PC-9 (cell line): ENCODE data around the gene SNAP23. TPM values are rescaled to one million over a fixed set of nuclear protein-coding genes. Genes with fewer than 3 reads are reported as not detected.

ENCODE experiments used
- BruUV-seq: library from RNA; stranded (reverse); fragments of 400-500 nt; replicated peaks from 2 replicates; lab custom pipeline; 2021; lab: Mats Ljungman, UMichigan
- CTCF ChIA-PET: fragments of 300-600 bp; sonication (Branson Sonifier 250); formaldehyde crosslinking; loops from one replicate; lab custom pipeline; 2022; ENCODE audit warnings: antibody characterized with exemption; lab: Charles Lee
- POLR2A ChIA-PET: fragments of 300-600 bp; sonication (Branson Sonifier 250); formaldehyde crosslinking; loops from one replicate; lab custom pipeline; 2022; ENCODE audit warnings: antibody characterized with exemption; ENCODE audit not compliant: unreplicated experiment; lab: Charles Lee
- DNase-seq, 2 experiments: peaks; one replicate each; pipeline versions ENCODE4 v3.0.0 to v3.0.0-alpha.2; 2015 to 2022; ENCODE audit warnings: mixed read lengths in 1 of 2
- H2AFZ ChIP-seq: fragments of 200-600 bp; sonication (generic); 2 replicates; pipeline ENCODE4 v1.8.1; 2017; ENCODE audit warnings: antibody characterized with exemption
- H3F3A ChIP-seq: fragments of 200-600 bp; sonication (generic); 2 replicates; pipeline ENCODE4 v1.8.1; 2017; ENCODE audit warnings: antibody characterized with exemption, mild to moderate bottlenecking, low read depth; ENCODE audit not compliant: insufficient read depth
- H3K27ac ChIP-seq: fragments of 200-600 bp; sonication (generic); 2 replicates; pipeline ENCODE4 v1.6.1; 2016; ENCODE audit warnings: mixed run types
- H3K27me3 ChIP-seq: fragments of 200-600 bp; sonication (generic); 2 replicates; pipeline ENCODE4 v1.6.1; 2016; ENCODE audit warnings: low read depth, mixed run types; ENCODE audit not compliant: insufficient read depth
- H3K36me3 ChIP-seq: fragments of 200-600 bp; sonication (generic); 2 replicates; pipeline ENCODE4 v1.6.1; 2016; ENCODE audit warnings: low read depth, mixed run types
- H3K4me1 ChIP-seq: fragments of 200-600 bp; sonication (generic); replicated peaks from 2 replicates; pipeline ENCODE4 v1.6.1; 2016; ENCODE audit warnings: mixed run types; ENCODE audit not compliant: insufficient read depth
- H3K4me2 ChIP-seq: fragments of 200-600 bp; sonication (generic); 2 replicates; pipeline ENCODE4 v1.6.1; 2017; ENCODE audit warnings: mixed run types
- H3K4me3 ChIP-seq: fragments of 200-600 bp; sonication (generic); 2 replicates; pipeline ENCODE4 v1.6.1; 2016; ENCODE audit warnings: mixed run types
- H3K79me2 ChIP-seq: fragments of 200-600 bp; sonication (generic); 2 replicates; pipeline ENCODE4 v1.6.1; 2017; ENCODE audit warnings: low read depth, mixed run types
- H3K9me2 ChIP-seq: fragments of 200-600 bp; sonication (generic); 2 replicates; pipeline ENCODE4 v1.8.1; 2017; ENCODE audit warnings: mild to moderate bottlenecking; ENCODE audit not compliant: insufficient read depth
- H3K9me3 ChIP-seq: fragments of 200-600 bp; sonication (generic); 2 replicates; pipeline ENCODE4 v1.8.1; 2016; ENCODE audit warnings: low read depth; ENCODE audit not compliant: insufficient read depth
- H4K20me1 ChIP-seq: fragments of 200-600 bp; sonication (generic); 2 replicates; pipeline ENCODE4 v1.8.1; 2017; ENCODE audit not compliant: insufficient read depth
- CTCF ChIP-seq: fragments of 200-600 bp; sonication (generic); conservative IDR thresholded peaks from 2 replicates; pipeline ENCODE4 v1.6.1; 2017; ENCODE audit warnings: mixed run types, antibody characterized with exemption, mild to moderate bottlenecking, moderate library complexity
- EZH2 ChIP-seq: fragments of 200-600 bp; sonication (generic); IDR thresholded peaks from 2 replicates; pipeline ENCODE4 v1.8.0; 2017; ENCODE audit warnings: antibody characterized with exemption, low read depth
- intact Hi-C: fragments of 100-400 bp; cut with micrococcal nuclease; formaldehyde crosslinking; loops from one replicate; pipeline ENCODE4 v1.10.0; 2022; ENCODE audit not compliant: unreplicated experiment
- total RNA-seq: library from RNA; stranded (reverse); gene quantifications from 2 replicates; pipeline ENCODE4 v1.2.3, GENCODE V29; 2021

Gene SNAP23
- total RNA-seq, 1 experiment from 2014 or later, result 65.8 TPM

GRCh38 chr15:42510258-42511006 lies 15.0 kb downstream of the SNAP23 start:
- no peaks in the 10 kb centered on the region for H3K36me3 ChIP-seq
- H3K27me3 ChIP-seq, result no peaks in the 10 kb centered on the region
- H3K9me2 ChIP-seq, result no peaks in the 10 kb centered on the region
- H3K4me2 ChIP-seq, result no peak overlapping the region
- no peaks in the 10 kb centered on the region for H3K9me3 ChIP-seq
- no peaks in the 10 kb centered on the region for H4K20me1 ChIP-seq
- ChIA-PET POLR2A (interaction anchor here (0.6 to 0.7 kb wide), 7 partner anchors 11 to 861 kb away, joined by 4 to 11 read pairs (median 5); partner anchors contain the start of genes TUBGCP4, ZNF106 and ZSCAN29), CTCF (no interaction called here)
- no TSS peak for BruUV-seq
- H3K4me3 ChIP-seq, result no peak overlapping the region
- H3F3A ChIP-seq, result no peaks in the 10 kb centered on the region
- no peak overlapping the region for H2AFZ ChIP-seq
- H3K4me1 ChIP-seq, result no peaks in the 10 kb centered on the region
- H3K79me2 ChIP-seq, result no peaks in the 10 kb centered on the region
- no peak overlapping the region for H3K27ac ChIP-seq
- intact Hi-C loops, result loop anchor here (2.0 kb wide), 1 partner anchor 16 kb away; the partner anchor contains the start of gene SNAP23
- peak in 1 of 2 experiments; percentile 38 for DNase-seq
- no peak for TF ChIP-seq CTCF
- TF ChIP-seq EZH2, result no peak

- Histone ChIP-seq H3K4me2 (no peak overlapping the region), H3K9me3 (no peaks in the 10 kb centered on the region), H3K9me2 (no peaks in the 10 kb centered on the region), H4K20me1 (no peaks in the 10 kb centered on the region), H3K27me3 (no peaks in the 10 kb centered on the region), H3K4me3 (no peak overlapping the region), H3K4me1 (no peaks in the 10 kb centered on the region), H3K27ac (no peak overlapping the region), H2AFZ (no peak overlapping the region), H3K36me3 (no peaks in the 10 kb centered on the region), H3F3A (no peaks in the 10 kb centered on the region), H3K79me2 (no peaks in the 10 kb centered on the region)
- no peak for TF ChIP-seq EZH2
- TF ChIP-seq CTCF, result no peak
- ChIA-PET POLR2A (interaction anchor here (0.6 to 0.7 kb wide), 4 partner anchors 11 to 613 kb away, joined by 5 to 11 read pairs (median 6); no protein-coding TSS in a partner anchor), CTCF (no interaction called here)
- intact Hi-C loops, result loop anchor here (2.0 kb wide), 1 partner anchor 16 kb away; the partner anchor contains the start of gene SNAP23
- BruUV-seq, result no TSS peak
- peak in 1 of 2 experiments; percentile 66 for DNase-seq
Measured at GRCh38 chr15:42511007-42511391, 15.6 kb downstream of the SNAP23 start.

GRCh38 chr15:42523331-42523730 lies 27.9 kb downstream of the SNAP23 start:
- H3K4me2 ChIP-seq, result no peak overlapping the region
- no peaks in the 10 kb centered on the region for H4K20me1 ChIP-seq
- H3F3A ChIP-seq, result no peaks in the 10 kb centered on the region
- ChIA-PET CTCF (no interaction called here), POLR2A (no interaction called here)
- BruUV-seq, result no TSS peak
- H2AFZ ChIP-seq, result no peak overlapping the region
- H3K36me3 ChIP-seq, result no peaks in the 10 kb centered on the region
- no peak for DNase-seq
- H3K9me3 ChIP-seq, result no peaks in the 10 kb centered on the region
- H3K27me3 ChIP-seq, result no peaks in the 10 kb centered on the region
- TF ChIP-seq EZH2, result no peak
- no peak for TF ChIP-seq CTCF
- no peaks in the 10 kb centered on the region for H3K9me2 ChIP-seq
- no peaks in the 10 kb centered on the region for H3K4me1 ChIP-seq
- H3K79me2 ChIP-seq, result no peaks in the 10 kb centered on the region
- no peak overlapping the region for H3K4me3 ChIP-seq
- no peak overlapping the region for H3K27ac ChIP-seq
- intact Hi-C loops, result no loop called here
